ENCODE measurements around the gene NOL9. TPM values are rescaled to one million over a fixed set of nuclear protein-coding genes. Genes with fewer than 3 reads are reported as not detected.
"Not testable (repeated sequence)": the region's sequence is repeated elsewhere in the genome, so short reads cannot be mapped to it uniquely, and the experiment has no call there.

NOL9 gene
- total RNA-seq, 4 donors from 2014 or later: 18.2 to 45.2 (median 24.7) TPM

- no peak for ATAC-seq (ENCODE audit: low FRiP score)
- no peak for DNase-seq (ENCODE audit: low spot score)
- no peak for TF ChIP-seq CTCF (IDR thresholded peaks at IDR 0.05)
Observed at GRCh38 chr1:6570100-6570499, 15.8 kb upstream of the NOL9 start.

- ATAC-seq (ENCODE audit: low FRiP score) (no peak), DNase-seq (ENCODE audit: low spot score) (no peak)
- no peak for TF ChIP-seq CTCF (IDR thresholded peaks at IDR 0.05)
Observed at GRCh38 chr1:6569033-6569432, 14.7 kb upstream of the NOL9 start.

GRCh38 chr1:6560267-6560666, 6.0 kb upstream of the NOL9 start:
- DNase-seq (ENCODE audit: low spot score) (no peak), ATAC-seq (ENCODE audit: low FRiP score) (no peak)
- no peak for TF ChIP-seq CTCF (IDR thresholded peaks at IDR 0.05)

GRCh38 chr1:6559161-6559560, 4.8 kb upstream of the NOL9 start:
- DNase-seq (ENCODE audit: low spot score); ATAC-seq (ENCODE audit: low FRiP score): not testable (repeated sequence)

GRCh38 chr1:6557597-6557996, 3.3 kb upstream of the NOL9 start:
- TF ChIP-seq CTCF (IDR thresholded peaks at IDR 0.05): no peak
- no peak for DNase-seq (ENCODE audit: low spot score)

GRCh38 chr1:6554907-6555778, 830 bp upstream of the NOL9 start, which contains the start of gene TAS1R1:
Gene TAS1R1 (plus strand): TSS chr1:6555307. CDS start chr1:6555374, 67 bp downstream.
- DNase-seq (ENCODE audit: low spot score) (no peak), ATAC-seq (ENCODE audit: low FRiP score) (no peak)
- no peak for TF ChIP-seq CTCF (IDR thresholded peaks at IDR 0.05)

More at GRCh38 chr1:6557597-6557996, 3.3 kb upstream of the NOL9 start:
- ATAC-seq (ENCODE audit: low FRiP score): no peak

GRCh38 chr1:6547301-6547700, 7.0 kb downstream of the NOL9 start:
- TF ChIP-seq CTCF (IDR thresholded peaks at IDR 0.05): no peak
- ATAC-seq (ENCODE audit: low FRiP score): no peak
- DNase-seq (ENCODE audit: low spot score): no peak

Data from omental fat pad (tissue), 4 donors.